GM23338 (cell line): ENCODE measurements around the gene TMEM217. TPM values are rescaled to one million over a fixed set of nuclear protein-coding genes. Genes with fewer than 3 reads are reported as not detected.

Source experiments
- ATAC-seq: fragments of 200-7000 bp; cut with Tn5 transposase; 3 replicates; pipeline ENCODE4 v1.9.1; 2020
- DNase-seq: peaks from one replicate; pipeline ENCODE4 v3.0.0-alpha.2; 2015; ENCODE audit warnings: low spot score
- H2AFZ ChIP-seq: fragments of 200-600 bp; sonication (generic); 2 replicates; pipeline ENCODE4 v1.8.0; 2016; ENCODE audit warnings: antibody characterized with exemption, mild to moderate bottlenecking, moderate library complexity
- H3F3A ChIP-seq: fragments of 200-600 bp; sonication (generic); replicated peaks from 2 replicates; pipeline ENCODE4 v1.8.0; 2017; ENCODE audit warnings: antibody characterized with exemption, mixed run types, low read depth
- H3K27ac ChIP-seq: fragments of 200-600 bp; sonication (generic); 2 replicates; pipeline ENCODE4 v1.6.1; 2016; ENCODE audit warnings: low read depth
- H3K27me3 ChIP-seq: fragments of 200-600 bp; sonication (generic); 2 replicates; pipeline ENCODE4 v1.8.0; 2016; ENCODE audit warnings: mild to moderate bottlenecking, mixed run types, moderate library complexity; ENCODE audit not compliant: insufficient read depth
- H3K36me3 ChIP-seq: fragments of 200-600 bp; sonication (generic); 2 replicates; pipeline ENCODE4 v1.8.0; 2016; ENCODE audit warnings: mild to moderate bottlenecking; ENCODE audit not compliant: insufficient read depth
- H3K4me1 ChIP-seq: fragments of 200-600 bp; sonication (generic); 2 replicates; pipeline ENCODE4 v1.8.0; 2016; ENCODE audit warnings: mild to moderate bottlenecking, moderate library complexity; ENCODE audit not compliant: insufficient read depth
- H3K4me2 ChIP-seq: fragments of 200-600 bp; sonication (generic); 2 replicates; pipeline ENCODE4 v1.7.1; 2017; ENCODE audit warnings: mixed run types
- H3K4me3 ChIP-seq: fragments of 200-600 bp; sonication (generic); 2 replicates; pipeline ENCODE4 v1.6.1; 2016; ENCODE audit warnings: mixed run types
- H3K79me2 ChIP-seq: fragments of 200-600 bp; sonication (generic); replicated peaks from 2 replicates; pipeline ENCODE4 v1.8.0; 2017; ENCODE audit warnings: mild to moderate bottlenecking; ENCODE audit not compliant: insufficient read depth
- H3K9me2 ChIP-seq: fragments of 200-600 bp; sonication (generic); 2 replicates; pipeline ENCODE4 v1.8.0; 2017; ENCODE audit not compliant: insufficient read depth
- H4K20me1 ChIP-seq: fragments of 200-600 bp; sonication (generic); replicated peaks from 2 replicates; pipeline ENCODE4 v1.8.0; 2017; ENCODE audit warnings: mild to moderate bottlenecking; ENCODE audit not compliant: insufficient read depth
- H3K27ac Mint-ChIP-seq: 2 replicates; pipeline ENCODE4 v1.8.0; 2020; ENCODE audit warnings: inconsistent platforms, mild to moderate bottlenecking, moderate library complexity, mixed read lengths
- H3K27me3 Mint-ChIP-seq: 3 replicates; pipeline ENCODE4 v1.8.0; 2022; ENCODE audit warnings: low read depth, mild to moderate bottlenecking, moderate library complexity, mixed read lengths, inconsistent platforms; ENCODE audit not compliant: insufficient read depth, poor library complexity
- H3K36me3 Mint-ChIP-seq: 3 replicates; pipeline ENCODE4 v1.8.0; 2021; ENCODE audit warnings: low read depth, mild to moderate bottlenecking, inconsistent platforms, moderate library complexity, mixed read lengths
- H3K4me1 Mint-ChIP-seq: 3 replicates; pipeline ENCODE4 v1.8.0; 2020; ENCODE audit warnings: mild to moderate bottlenecking, inconsistent platforms, mixed read lengths
- H3K4me3 Mint-ChIP-seq: 3 replicates; pipeline ENCODE4 v1.8.0; 2021; ENCODE audit warnings: moderate library complexity, mild to moderate bottlenecking, inconsistent platforms, mixed read lengths
- H3K9me3 Mint-ChIP-seq: 3 replicates; pipeline ENCODE4 v1.8.0; 2020; ENCODE audit warnings: moderate library complexity, mild to moderate bottlenecking, inconsistent platforms, mixed read lengths
- CTCF ChIP-seq, 2 experiments: fragments of 200-600 bp in 1 of 2; sonication (generic) in 1 of 2; conservative IDR thresholded peaks; 2 replicates each; pipeline versions ENCODE4 v1.5.1 to v1.6.1; 2016 to 2017; ENCODE audit warnings: antibody characterized with exemption in 2 of 2, low read depth in 2 of 2, mild to moderate bottlenecking in 2 of 2, moderate library complexity in 1 of 2
- EZH2phosphoT487 ChIP-seq: fragments of 200-600 bp; sonication (generic); IDR thresholded peaks from one replicate; pipeline ENCODE4 v1.8.1; 2018; ENCODE audit warnings: antibody characterized with exemption; ENCODE audit not compliant: unreplicated experiment
- NANOG ChIP-seq: IDR thresholded peaks from 2 replicates; pipeline ENCODE4 v1.6.1; 2016; ENCODE audit warnings: antibody characterized with exemption, borderline replicate concordance
- POLR2AphosphoS5 ChIP-seq: IDR thresholded peaks from 2 replicates; pipeline ENCODE4 v1.6.1; 2016; ENCODE audit warnings: antibody characterized with exemption, low read depth
- ZNF114 ChIP-seq: fragments of 250-450 bp; sonication (Bioruptor Pico); IDR thresholded peaks from 2 replicates; pipeline ENCODE4 v1.5.0; 2020; ENCODE audit warnings: mild to moderate bottlenecking, moderate library complexity
- ZNF462 ChIP-seq: fragments of 250-450 bp; sonication (Bioruptor Pico); IDR thresholded peaks from 2 replicates; pipeline ENCODE4 v1.5.0; 2020; ENCODE audit warnings: mild to moderate bottlenecking, moderate library complexity
- polyA plus RNA-seq: library from polyadenylated mRNA; unstranded; fragments of >200 nt; fragmentation: Nextera tagmentation; extraction: Ambion mirVana; gene quantifications from 2 replicates; pipeline ENCODE4 v1.2.1, GENCODE V29; 2016
- total RNA-seq: library from RNA; depleted of rRNA; stranded (reverse); fragments of >200 nt; shearing (Covaris generic); gene quantifications from 2 replicates; pipeline ENCODE4 v1.2.3, GENCODE V29; 2014

The TMEM217 gene
- total and polyA plus RNA-seq, 2 experiments from 2014 or later: 1.3 TPM; not detected in 1

GRCh38 chr6:37241775-37242428, 16.0 kb downstream of the TMEM217 start:
- Histone ChIP-seq H4K20me1 (no peaks in the 10 kb centered on the region), H3K27ac (no peak overlapping the region), H3K4me3 (no peak overlapping the region), H2AFZ (no peak overlapping the region), H3K79me2 (no peaks in the 10 kb centered on the region), H3K27me3 (no peaks in the 10 kb centered on the region), H3K4me1 (no peaks in the 10 kb centered on the region), H3F3A (peaks cover 4% of the 10 kb centered on the region; the same call in 1 of the 2 replicates), H3K4me2 (no peak overlapping the region), H3K9me2 (peaks cover 4% of the 10 kb centered on the region; the same call in 1 of the 2 replicates), H3K36me3 (no peaks in the 10 kb centered on the region)
- DNase-seq (no peak), ATAC-seq (no peak)
- Mint-ChIP-seq H3K36me3 (no peaks in the 10 kb centered on the region), H3K27me3 (peaks cover 4% of the 10 kb centered on the region), H3K4me1 (peaks cover under 1% of the 10 kb centered on the region; the same call in 1 of the 3 replicates), H3K9me3 (no peaks in the 10 kb centered on the region), H3K4me3 (no peak overlapping the region), H3K27ac (no peak overlapping the region)
- TF ChIP-seq CTCF (conservative IDR thresholded peaks at IDR 0.05; ENCODE audit: low read depth in 2 of 2) (no peak), ZNF114 (CRISPR knock-in tag) (no peak), EZH2phosphoT487 (no peak), NANOG (no peak), ZNF462 (no peak), POLR2AphosphoS5 (no peak)
